GM06990 (cell line): ENCODE data around the gene ST8SIA1.

Source experiments
- DNase-seq: peaks from one replicate; pipeline ENCODE4 v3.0.0-alpha.2; 2011; ENCODE audit not compliant: insufficient read length; ENCODE audit errors: extremely low read depth
- H3K27me3 ChIP-seq: replicated peaks from 2 replicates; pipeline ENCODE4 v1.6.0; 2011; ENCODE audit warnings: low read length; ENCODE audit not compliant: control insufficient read depth, insufficient read depth
- H3K36me3 ChIP-seq: 2 replicates; pipeline ENCODE4 v1.5.1; 2011; ENCODE audit warnings: low read length; ENCODE audit not compliant: control insufficient read depth, insufficient read depth
- H3K4me3 ChIP-seq: replicated peaks from 2 replicates; pipeline ENCODE4 v1.5.1; 2011; ENCODE audit warnings: low read depth, mild to moderate bottlenecking, control low read depth, low read length
- CTCF ChIP-seq: IDR thresholded peaks from 2 replicates; pipeline ENCODE4 v1.5.1; 2011; ENCODE audit warnings: low read length, control low read depth, mild to moderate bottlenecking, inconsistent platforms; ENCODE audit not compliant: insufficient read depth, poor library complexity, severe bottlenecking

The ST8SIA1 gene

GRCh38 chr12:22254478-22254877, 80.0 kb downstream of the ST8SIA1 start:
- no peaks in the 10 kb centered on the region for H3K27me3 ChIP-seq
- no peak for TF ChIP-seq CTCF
- no peaks in the 10 kb centered on the region for H3K36me3 ChIP-seq
- DNase-seq: no peak
- H3K4me3 ChIP-seq: no peak overlapping the region

DNA sequence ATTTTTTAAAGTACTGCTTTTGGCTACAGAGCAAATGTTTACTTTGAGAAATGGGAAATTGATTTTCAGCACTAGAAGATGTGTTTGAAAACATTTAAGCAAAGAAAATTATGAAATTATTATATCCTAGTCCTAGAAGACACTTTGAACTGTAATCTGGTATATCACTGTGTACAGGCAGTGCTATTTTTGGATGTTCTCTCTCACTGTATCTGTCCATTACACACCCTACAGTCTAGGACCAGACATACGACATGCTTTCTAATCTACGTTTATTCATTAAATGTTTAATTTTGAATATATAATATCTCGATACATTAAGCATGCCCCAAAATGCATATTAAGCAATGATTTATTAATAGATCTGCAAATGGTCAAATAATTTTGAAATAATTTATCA, 82.5 kb downstream of the ST8SIA1 start:
- no peak for DNase-seq
- Histone ChIP-seq H3K4me3 (no peak overlapping the region), H3K27me3 (no peaks in the 10 kb centered on the region; the same call in 1 of the 2 replicates), H3K36me3 (no peaks in the 10 kb centered on the region)
- TF ChIP-seq CTCF: no peak

DNA sequence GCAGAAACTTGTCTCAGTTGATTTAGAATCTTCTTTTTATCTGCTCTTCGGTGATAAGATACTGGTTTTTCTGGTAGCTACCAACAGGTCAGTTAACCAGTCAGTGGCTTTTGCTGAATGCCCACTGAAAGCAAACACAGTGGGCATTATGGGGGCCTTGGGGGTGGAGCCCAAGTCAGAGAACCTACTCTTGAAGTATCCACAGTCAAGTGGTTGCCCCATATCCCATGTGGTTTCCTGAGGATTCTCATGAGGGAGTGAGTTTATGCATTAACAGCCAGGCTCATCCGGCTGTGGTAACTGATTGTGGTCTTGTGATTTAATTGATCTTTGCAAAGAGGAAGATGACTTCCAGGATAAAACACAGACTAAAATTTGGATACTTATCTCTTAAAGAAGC, 83.7 kb downstream of the ST8SIA1 start:
- no peaks in the 10 kb centered on the region; the same call in 1 of the 2 replicates for H3K27me3 ChIP-seq
- no peak overlapping the region for H3K4me3 ChIP-seq
- H3K36me3 ChIP-seq: no peaks in the 10 kb centered on the region
- TF ChIP-seq CTCF: no peak
- no peak for DNase-seq

- DNase-seq: no peak
Measured at GRCh38 chr12:22248571-22249115, 85.9 kb downstream of the ST8SIA1 start.

DNA sequence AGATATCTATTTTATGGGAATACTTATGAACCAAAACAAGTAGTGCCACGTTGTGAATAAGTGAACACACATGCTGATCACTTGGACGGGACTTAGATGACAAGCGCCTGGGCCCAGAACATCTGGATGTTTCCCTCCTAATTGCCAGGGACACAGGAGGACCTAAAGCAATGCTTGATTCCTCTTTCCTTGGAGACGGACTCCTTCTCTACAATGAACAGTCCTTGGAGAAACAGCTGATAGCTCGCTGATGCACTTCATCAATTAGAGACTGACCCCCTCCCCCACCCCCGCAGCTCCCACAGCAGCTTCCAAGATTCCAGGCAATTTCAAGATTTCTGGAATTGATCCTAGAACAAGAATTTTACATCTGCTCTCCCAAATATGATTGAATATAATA, 86.4 kb downstream of the ST8SIA1 start:
- Histone ChIP-seq H3K27me3 (no peaks in the 10 kb centered on the region; the same call in 1 of the 2 replicates), H3K36me3 (no peaks in the 10 kb centered on the region)
- no peak for TF ChIP-seq CTCF

More at GRCh38 chr12:22248571-22249115, 85.9 kb downstream of the ST8SIA1 start:
- no peak for TF ChIP-seq CTCF
- no peaks in the 10 kb centered on the region; the same call in 1 of the 2 replicates for H3K27me3 ChIP-seq
- no peaks in the 10 kb centered on the region for H3K36me3 ChIP-seq
- H3K4me3 ChIP-seq: no peak overlapping the region

More for the DNA sequence above, 86.4 kb downstream of the ST8SIA1 start:
- H3K4me3 ChIP-seq: no peak overlapping the region
- DNase-seq: no peak
